A549 (cell line): Measurements from ENCODE around the gene MS4A1.

ENCODE experiments used
- CTCF ChIP-seq: fragments of >200 bp; sonication (Bioruptor Twin); formaldehyde crosslinking; IDR thresholded peaks from 3 replicates; pipeline ENCODE4 v1.5.1; 2016
- EP300 ChIP-seq, 2 experiments: fragments of >200 bp; sonication (Bioruptor Twin); formaldehyde crosslinking; IDR thresholded peaks; 2 replicates in 1 of 2; 3 replicates in 1 of 2; pipeline ENCODE4 v1.6.1; 2016 to 2017
- HOXB5 ChIP-seq: fragments of 250-450 bp; sonication (Bioruptor Pico); IDR thresholded peaks from 2 replicates; pipeline ENCODE4 v1.5.0; 2020; ENCODE audit warnings: mild to moderate bottlenecking, moderate library complexity
- JUNB ChIP-seq: fragments of >200 bp; sonication (Bioruptor Twin); formaldehyde crosslinking; IDR thresholded peaks from 2 replicates; pipeline ENCODE4 v1.6.1; 2016
- KDM5A ChIP-seq: fragments of 200-600 bp; sonication (generic); IDR thresholded peaks from 2 replicates; pipeline ENCODE4 v1.6.1; 2016; ENCODE audit warnings: antibody characterized with exemption, mild to moderate bottlenecking
- MAX ChIP-seq: IDR thresholded peaks from 2 replicates; pipeline ENCODE4 v1.6.1; 2012
- MAZ ChIP-seq: fragments of 150-350 bp; IDR thresholded peaks from 2 replicates; pipeline ENCODE4 v1.6.1; 2014; ENCODE audit warnings: antibody characterized with exemption, low read depth, low read length, borderline replicate concordance
- POLR2A ChIP-seq: IDR thresholded peaks from 2 replicates; pipeline ENCODE4 v1.6.1; 2012; ENCODE audit warnings: mild to moderate bottlenecking, low read length
- POLR2AphosphoS2 ChIP-seq: conservative IDR thresholded peaks from 2 replicates; pipeline ENCODE4 v1.6.1; 2012; ENCODE audit warnings: low read length, improper control_type of control experiment, inconsistent platforms
- RAD21 ChIP-seq, 2 experiments: fragments of >200 bp in 1 of 2; sonication (Bioruptor Twin) in 1 of 2; formaldehyde crosslinking in 1 of 2; IDR thresholded peaks in 1 of 2; conservative IDR thresholded peaks in 1 of 2; 2 replicates in 1 of 2; 3 replicates in 1 of 2; pipeline ENCODE4 v1.6.1; 2012 to 2018; ENCODE audit warnings: inconsistent platforms in 1 of 2
- RARB ChIP-seq: fragments of 250-450 bp; sonication (Bioruptor Pico); IDR thresholded peaks from 2 replicates; pipeline ENCODE4 v1.8.0; 2021; ENCODE audit warnings: mild to moderate bottlenecking, moderate library complexity

- TF ChIP-seq POLR2AphosphoS2 (no peak), CTCF (no peak), RAD21 (conservative IDR thresholded peaks at IDR 0.05 in 1 of 2, IDR thresholded peaks at IDR 0.05 in 1 of 2) (no peak), EP300 (IDR thresholded peaks at IDR 0.05) (no peak), RARB (CRISPR knock-in tag) (no peak), JUNB (no peak), POLR2A (no peak), KDM5A (no peak), MAX (no peak), MAZ (no peak), HOXB5 (CRISPR knock-in tag) (no peak)
Observed at GRCh38 chr11:60447070-60447469, 8.6 kb upstream of the MS4A1 start.
